Cardiac muscle cell (in vitro differentiated cells and primary cell): ENCODE measurements around the gene DYTN. TPM values are rescaled to one million over a fixed set of nuclear protein-coding genes. Genes with fewer than 3 reads are reported as not detected.
"Not testable (repeated sequence)": the region's sequence is repeated elsewhere in the genome, so short reads cannot be mapped to it uniquely, and the experiment has no call there.

Experiments
- DNase-seq, 2 donors: peaks; one replicate each; pipeline versions ENCODE4 v3.0.0 to v3.0.0-alpha.2; 2010 to 2017; ENCODE audit warnings: low read depth in 1 of 2, low spot score in 1 of 2
- H3K27ac ChIP-seq: fragments of 200-600 bp; sonication (generic); 2 replicates; pipeline ENCODE4 v1.5.1; 2016
- H3K27me3 ChIP-seq: fragments of 200-600 bp; sonication (generic); 2 replicates; pipeline ENCODE4 v1.6.0; 2016; ENCODE audit warnings: control low read depth
- H3K36me3 ChIP-seq: fragments of 200-600 bp; sonication (generic); 2 replicates; pipeline ENCODE4 v1.5.1; 2016; ENCODE audit warnings: control low read depth
- H3K4me1 ChIP-seq: fragments of 200-600 bp; sonication (generic); 2 replicates; pipeline ENCODE4 v1.8.1; 2017; ENCODE audit warnings: low read depth, mild to moderate bottlenecking, mixed run types
- H3K4me3 ChIP-seq: fragments of 200-600 bp; sonication (generic); 2 replicates; pipeline ENCODE4 v1.5.1; 2016; ENCODE audit warnings: mild to moderate bottlenecking
- H3K9me3 ChIP-seq: fragments of 200-600 bp; sonication (generic); 2 replicates; pipeline ENCODE4 v1.5.1; 2017; ENCODE audit warnings: low read depth, mild to moderate bottlenecking, control low read depth
- polyA plus RNA-seq: library from polyadenylated mRNA; unstranded; fragments of >200 nt; fragmentation: Nextera tagmentation; extraction: Ambion mirVana; gene quantifications from 2 replicates; pipeline ENCODE4 v1.2.1, GENCODE V29; 2016
- total RNA-seq: library from RNA; depleted of rRNA; stranded (reverse); fragments of >200 nt; gene quantifications from 2 replicates; pipeline ENCODE4 v1.2.3, GENCODE V29; 2016
- TF ChIP-seq, protein P1 (sequence below): IDR thresholded peaks from 2 replicates; pipeline ENCODE4 v1.5.1; 2012; ENCODE audit warnings: low read depth, mild to moderate bottlenecking, low read length

DYTN gene
- total and polyA plus RNA-seq, 2 experiments from 2014 or later, result not detected

DNA sequence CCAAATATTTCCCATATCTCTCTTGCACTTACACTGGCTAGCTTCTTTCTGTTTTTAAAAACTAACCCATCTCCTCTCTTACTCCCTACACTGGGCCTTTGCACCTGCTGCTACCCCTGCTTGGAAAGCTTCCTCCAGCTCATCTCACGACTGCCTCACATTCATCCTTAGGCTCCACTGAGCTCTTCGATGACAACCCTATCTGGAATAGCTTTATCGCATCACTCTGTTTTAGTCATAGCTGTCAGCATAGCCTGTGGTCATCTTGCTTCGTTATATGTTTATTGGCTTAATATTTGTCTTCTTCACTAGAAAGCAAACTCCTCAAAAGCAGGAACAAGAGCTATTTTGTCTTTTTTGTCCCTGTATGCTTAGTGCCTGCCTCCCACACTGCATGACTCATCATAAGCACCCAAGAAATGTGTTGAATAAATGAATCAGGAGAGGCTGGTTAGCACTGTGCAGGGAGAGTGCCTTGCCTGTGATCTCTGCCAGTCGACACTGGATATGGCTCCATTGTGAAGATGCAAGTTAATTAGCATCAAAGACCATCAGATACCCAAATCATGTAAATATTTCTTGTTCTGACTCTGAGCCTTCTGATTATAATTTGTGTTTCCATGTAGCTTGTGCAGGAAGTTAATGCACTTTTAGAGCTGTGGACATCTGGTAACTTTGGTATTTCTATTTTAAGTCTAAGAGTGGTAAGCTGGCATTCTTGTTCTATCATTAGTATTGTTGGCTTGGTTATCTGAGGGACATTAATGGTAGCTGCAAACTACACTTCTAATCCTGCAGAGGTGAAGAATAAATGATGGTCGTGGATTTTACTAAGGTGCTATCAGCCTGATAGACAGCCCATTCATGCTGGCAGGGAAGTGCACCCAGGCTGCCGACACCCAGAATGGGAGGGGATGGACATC lies 10.3 kb upstream of the DYTN start:
- Histone ChIP-seq H3K9me3 (no peaks in the 10 kb centered on the region), H3K4me3 (no peak overlapping the region), H3K27me3 (peaks cover 6% of the 10 kb centered on the region), H3K27ac (no peak overlapping the region), H3K36me3 (no peaks in the 10 kb centered on the region), H3K4me1 (no peaks in the 10 kb centered on the region)
- peak in 1 of 2 donors; percentile 23 for DNase-seq
- TF ChIP-seq, protein P1, sequence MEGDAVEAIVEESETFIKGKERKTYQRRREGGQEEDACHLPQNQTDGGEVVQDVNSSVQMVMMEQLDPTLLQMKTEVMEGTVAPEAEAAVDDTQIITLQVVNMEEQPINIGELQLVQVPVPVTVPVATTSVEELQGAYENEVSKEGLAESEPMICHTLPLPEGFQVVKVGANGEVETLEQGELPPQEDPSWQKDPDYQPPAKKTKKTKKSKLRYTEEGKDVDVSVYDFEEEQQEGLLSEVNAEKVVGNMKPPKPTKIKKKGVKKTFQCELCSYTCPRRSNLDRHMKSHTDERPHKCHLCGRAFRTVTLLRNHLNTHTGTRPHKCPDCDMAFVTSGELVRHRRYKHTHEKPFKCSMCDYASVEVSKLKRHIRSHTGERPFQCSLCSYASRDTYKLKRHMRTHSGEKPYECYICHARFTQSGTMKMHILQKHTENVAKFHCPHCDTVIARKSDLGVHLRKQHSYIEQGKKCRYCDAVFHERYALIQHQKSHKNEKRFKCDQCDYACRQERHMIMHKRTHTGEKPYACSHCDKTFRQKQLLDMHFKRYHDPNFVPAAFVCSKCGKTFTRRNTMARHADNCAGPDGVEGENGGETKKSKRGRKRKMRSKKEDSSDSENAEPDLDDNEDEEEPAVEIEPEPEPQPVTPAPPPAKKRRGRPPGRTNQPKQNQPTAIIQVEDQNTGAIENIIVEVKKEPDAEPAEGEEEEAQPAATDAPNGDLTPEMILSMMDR, result no peak

DNA sequence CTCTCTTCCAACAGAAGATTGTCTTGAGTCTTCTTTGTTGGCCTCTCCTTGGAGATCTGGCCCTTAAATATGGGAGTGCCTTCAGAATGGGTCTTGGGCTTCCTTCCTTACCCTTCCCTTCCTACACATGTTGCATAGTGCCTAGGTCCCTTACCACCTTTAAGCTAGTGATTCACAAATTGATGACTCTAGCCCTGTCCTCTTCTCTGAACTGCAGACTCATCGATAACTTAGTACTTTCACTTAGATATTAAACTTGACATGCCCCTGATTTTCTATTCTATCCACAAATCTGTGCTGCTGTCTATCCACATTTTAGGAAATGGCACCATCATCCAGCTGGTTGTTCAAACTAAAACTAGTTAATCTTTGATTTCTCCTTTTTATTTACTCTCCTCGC lies 9.1 kb upstream of the DYTN start:
- Histone ChIP-seq H3K9me3 (no peaks in the 10 kb centered on the region), H3K36me3 (no peaks in the 10 kb centered on the region), H3K4me3 (no peak overlapping the region), H3K4me1 (no peaks in the 10 kb centered on the region), H3K27me3 (peaks cover 6% of the 10 kb centered on the region), H3K27ac (no peak overlapping the region)
- TF ChIP-seq, protein P1, result no peak
- DNase-seq, result no peak

DNA sequence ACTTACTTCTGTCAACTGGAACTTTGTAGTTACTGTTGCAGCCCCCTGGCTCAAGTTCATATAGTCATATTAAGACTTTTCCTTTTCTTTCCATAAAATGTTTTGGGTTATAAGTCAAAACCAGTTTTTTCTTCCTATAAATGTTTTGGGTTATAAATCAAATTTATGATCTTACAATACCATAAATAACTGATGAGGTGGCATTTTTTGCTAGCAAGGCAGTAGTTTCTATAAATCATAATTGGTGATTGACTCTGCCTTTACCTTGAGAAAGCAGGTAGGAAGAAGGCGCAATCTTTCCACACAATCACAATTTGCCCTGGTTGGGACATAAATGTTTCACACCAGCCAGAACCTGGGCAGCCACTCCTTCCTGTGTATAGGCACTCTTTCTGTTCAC lies 5.1 kb upstream of the DYTN start:
- Histone ChIP-seq H3K4me3 (no peak overlapping the region), H3K36me3 (no peaks in the 10 kb centered on the region), H3K9me3 (no peaks in the 10 kb centered on the region), H3K27me3 (no peaks in the 10 kb centered on the region), H3K4me1 (no peaks in the 10 kb centered on the region), H3K27ac (no peak overlapping the region)
- no peak for DNase-seq
- TF ChIP-seq, protein P1, result no peak

DNA sequence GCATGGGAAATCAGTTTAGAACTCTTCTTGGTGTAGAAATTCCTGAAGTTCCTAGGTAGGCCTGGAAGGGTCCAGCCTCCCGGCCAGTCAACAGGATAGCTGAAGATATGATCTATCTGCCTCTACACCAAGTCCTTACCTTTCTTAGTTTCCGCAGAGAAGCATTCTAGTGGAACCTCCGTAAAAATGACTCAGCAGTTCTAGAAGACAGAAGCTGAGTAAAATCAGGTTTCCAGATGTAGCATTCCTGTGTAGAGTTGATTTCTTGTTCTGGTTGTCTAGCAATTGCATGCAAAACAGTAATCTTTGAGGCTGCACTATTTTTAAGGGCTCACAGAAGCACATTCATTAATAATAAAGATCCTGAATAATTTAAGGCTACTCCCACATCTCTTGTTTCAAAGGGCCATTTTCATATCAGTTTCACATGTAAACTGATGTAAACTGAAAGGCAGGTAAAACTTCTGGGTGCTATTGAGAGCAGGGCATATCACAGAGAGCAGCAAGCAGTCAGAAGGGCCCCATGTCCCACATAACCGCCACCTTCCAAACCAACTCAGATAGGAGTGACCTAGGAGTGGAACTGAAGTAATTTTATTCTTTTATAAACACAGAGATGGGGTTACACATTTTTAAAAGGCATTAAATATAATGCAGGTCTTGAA lies 3.2 kb upstream of the DYTN start:
- H3K36me3 ChIP-seq, result no peaks in the 10 kb centered on the region
- no peak overlapping the region for H3K27ac ChIP-seq
- H3K27me3 ChIP-seq, result no peaks in the 10 kb centered on the region
- H3K4me3 ChIP-seq, result no peak overlapping the region
- DNase-seq, result no peak
- no peaks in the 10 kb centered on the region for H3K9me3 ChIP-seq
- TF ChIP-seq, protein P1, result no peak
- no peaks in the 10 kb centered on the region for H3K4me1 ChIP-seq

DNA sequence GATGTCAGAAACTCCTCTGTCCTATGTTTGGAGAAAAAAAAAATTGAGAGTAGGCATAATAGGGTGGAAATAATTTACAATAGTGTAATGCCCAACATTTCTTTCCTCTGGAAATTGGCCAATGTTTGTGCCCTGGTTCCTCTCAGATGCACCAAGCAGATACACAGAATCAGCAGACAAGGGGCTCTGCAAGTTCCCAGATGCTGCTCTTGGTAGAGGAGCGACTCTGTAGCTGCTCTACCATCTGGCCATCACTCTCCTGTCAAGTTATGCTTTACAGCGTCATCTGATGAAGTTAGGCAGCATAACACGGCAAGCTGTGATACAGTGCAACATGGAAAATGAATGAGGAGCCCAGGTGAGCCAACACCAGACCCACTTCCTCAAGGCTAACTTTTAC lies 1.6 kb downstream of the DYTN start:
- TF ChIP-seq, protein P1, result no peak
- H3K4me3 ChIP-seq, result no peak overlapping the region
- no peak overlapping the region for H3K27ac ChIP-seq
- DNase-seq, result no peak
- H3K9me3 ChIP-seq, result no peaks in the 10 kb centered on the region
- peaks cover 5% of the 10 kb centered on the region for H3K27me3 ChIP-seq
- no peaks in the 10 kb centered on the region for H3K4me1 ChIP-seq
- H3K36me3 ChIP-seq, result no peaks in the 10 kb centered on the region

DNA sequence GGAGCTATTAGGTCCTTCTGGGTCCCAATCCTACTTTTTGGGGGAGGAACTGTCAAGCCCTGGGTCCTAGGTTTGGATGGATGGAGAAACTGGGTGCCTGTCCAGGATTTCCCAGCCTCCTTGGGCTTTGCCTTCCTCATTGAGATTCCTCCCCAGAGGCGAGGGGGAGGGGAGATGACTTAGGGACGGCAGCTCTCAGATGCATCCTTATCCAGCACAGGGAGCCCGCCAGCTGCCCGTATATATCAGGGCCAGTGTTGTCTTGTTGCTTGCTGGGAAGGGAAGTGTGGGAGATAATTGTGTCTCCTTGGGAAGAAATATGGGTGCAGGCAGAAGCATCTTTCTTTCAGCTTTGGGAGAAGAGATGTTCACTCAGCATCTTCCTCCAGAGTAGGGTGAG lies 3.0 kb downstream of the DYTN start:
- H3K4me1 ChIP-seq, H3K27ac ChIP-seq, H3K36me3 ChIP-seq, H3K9me3 ChIP-seq, DNase-seq, H3K4me3 ChIP-seq, H3K27me3 ChIP-seq: not testable (repeated sequence)
